ENCODE results near the gene COX7B2. TPM values are rescaled to one million over a fixed set of nuclear protein-coding genes. Genes with fewer than 3 reads are reported as not detected.

COX7B2 gene
- total RNA-seq, 1 donor from 2014 or later: not detected

DNA sequence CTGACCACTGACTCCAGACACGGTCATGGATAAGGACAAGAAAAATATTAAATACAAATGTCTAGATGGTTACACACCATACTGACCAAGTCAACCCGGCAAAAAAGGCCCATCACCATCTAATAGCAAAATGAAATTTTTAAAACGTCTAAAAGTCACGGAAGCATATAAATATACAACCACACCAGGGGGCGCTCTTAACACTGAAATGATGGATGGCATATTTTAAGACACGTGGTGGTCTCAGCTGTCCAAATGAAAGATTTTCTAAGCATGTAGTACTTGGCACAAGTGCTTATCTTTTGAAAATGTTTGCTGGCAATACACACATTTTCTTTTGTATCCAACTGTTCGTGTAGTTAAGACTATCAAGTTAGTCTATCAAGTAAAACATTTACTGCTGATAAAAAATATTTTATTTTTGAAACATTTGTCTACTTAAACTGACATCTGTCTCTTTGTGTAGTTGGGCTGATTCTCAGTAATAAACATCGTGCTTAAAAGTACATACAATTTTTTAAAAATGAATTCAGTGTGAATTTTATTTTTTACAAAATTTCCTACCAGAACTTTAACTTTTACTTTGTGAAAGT lies 64.6 kb downstream of the COX7B2 start:
- H3K4me1 Mint-ChIP-seq: no peaks in the 10 kb centered on the region
- H4K20me1 ChIP-seq (ENCODE audit: low read depth): no peaks in the 10 kb centered on the region
- H3K27me3 ChIP-seq: no peaks in the 10 kb centered on the region

DNA sequence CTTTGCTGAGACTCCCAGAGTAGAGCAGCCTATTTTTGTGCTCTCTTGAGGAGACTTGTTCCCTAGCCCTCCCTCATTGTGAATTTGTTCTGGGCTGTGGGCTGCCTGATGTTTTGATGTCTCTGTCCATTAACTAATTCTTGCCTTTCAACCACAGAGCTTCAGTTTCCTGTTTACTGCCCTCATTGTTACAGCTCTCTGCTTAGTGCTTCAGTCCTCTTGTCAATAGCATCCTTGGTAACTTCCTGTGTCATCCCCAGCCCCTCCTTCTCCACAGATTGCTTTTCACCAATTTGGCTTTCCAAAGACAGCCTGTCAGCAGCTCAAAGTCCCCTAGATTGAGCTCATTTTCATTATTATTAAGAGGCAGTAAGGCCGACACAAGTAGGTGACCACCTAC lies 69.9 kb downstream of the COX7B2 start:
- H3K27ac Mint-ChIP-seq: peak overlapping the region; percentile 0
- H3K9me3 ChIP-seq (ENCODE audit: low read depth): no peaks in the 10 kb centered on the region
- H3K27ac ChIP-seq: no peak overlapping the region
- no peaks in the 10 kb centered on the region for H3K36me3 ChIP-seq
- no peak overlapping the region for H3K4me3 ChIP-seq
- no peaks in the 10 kb centered on the region for H3K9me3 Mint-ChIP-seq
- peak overlapping the region; percentile 44 for H2AFZ ChIP-seq (replicated peaks)
- H3F3A ChIP-seq (ENCODE audit: low read depth): no peaks in the 10 kb centered on the region
- H4K20me1 ChIP-seq (ENCODE audit: low read depth): no peaks in the 10 kb centered on the region
- H3K4me1 Mint-ChIP-seq: peaks cover 4% of the 10 kb centered on the region
- no peak overlapping the region for H3K4me3 Mint-ChIP-seq
- no peaks in the 10 kb centered on the region for H3K27me3 Mint-ChIP-seq (ENCODE audit: insufficient read depth, low read depth)
- peaks cover 9% of the 10 kb centered on the region for H3K4me1 ChIP-seq
- no peaks in the 10 kb centered on the region for H3K79me2 ChIP-seq (ENCODE audit: low read depth)
- TF ChIP-seq, protein P1, sequence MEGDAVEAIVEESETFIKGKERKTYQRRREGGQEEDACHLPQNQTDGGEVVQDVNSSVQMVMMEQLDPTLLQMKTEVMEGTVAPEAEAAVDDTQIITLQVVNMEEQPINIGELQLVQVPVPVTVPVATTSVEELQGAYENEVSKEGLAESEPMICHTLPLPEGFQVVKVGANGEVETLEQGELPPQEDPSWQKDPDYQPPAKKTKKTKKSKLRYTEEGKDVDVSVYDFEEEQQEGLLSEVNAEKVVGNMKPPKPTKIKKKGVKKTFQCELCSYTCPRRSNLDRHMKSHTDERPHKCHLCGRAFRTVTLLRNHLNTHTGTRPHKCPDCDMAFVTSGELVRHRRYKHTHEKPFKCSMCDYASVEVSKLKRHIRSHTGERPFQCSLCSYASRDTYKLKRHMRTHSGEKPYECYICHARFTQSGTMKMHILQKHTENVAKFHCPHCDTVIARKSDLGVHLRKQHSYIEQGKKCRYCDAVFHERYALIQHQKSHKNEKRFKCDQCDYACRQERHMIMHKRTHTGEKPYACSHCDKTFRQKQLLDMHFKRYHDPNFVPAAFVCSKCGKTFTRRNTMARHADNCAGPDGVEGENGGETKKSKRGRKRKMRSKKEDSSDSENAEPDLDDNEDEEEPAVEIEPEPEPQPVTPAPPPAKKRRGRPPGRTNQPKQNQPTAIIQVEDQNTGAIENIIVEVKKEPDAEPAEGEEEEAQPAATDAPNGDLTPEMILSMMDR (IDR thresholded peaks at IDR 0.05): no peak
- TF ChIP-seq EZH2phosphoT487 (IDR thresholded peaks at IDR 0.05): no peak
- TF ChIP-seq EZH2 (IDR thresholded peaks at IDR 0.05): no peak
- H3K27me3 ChIP-seq: no peaks in the 10 kb centered on the region
- H3K36me3 Mint-ChIP-seq: no peaks in the 10 kb centered on the region
- H3K9ac ChIP-seq: no peak overlapping the region
- H3K4me2 ChIP-seq: peak overlapping the region; percentile 13
- DNase-seq (ENCODE audit: low spot score): peak; percentile 42

More for the DNA sequence above, 64.6 kb downstream of the COX7B2 start:
- no peaks in the 10 kb centered on the region for H3K9me3 ChIP-seq (ENCODE audit: low read depth)
- H3K27ac ChIP-seq: no peak overlapping the region
- no peaks in the 10 kb centered on the region for H3K36me3 Mint-ChIP-seq
- DNase-seq (ENCODE audit: low spot score): peak; percentile 73
- H3K9ac ChIP-seq: no peak overlapping the region
- H3K4me3 Mint-ChIP-seq: no peak overlapping the region
- H3F3A ChIP-seq (ENCODE audit: low read depth): no peaks in the 10 kb centered on the region
- H3K9me3 Mint-ChIP-seq: no peaks in the 10 kb centered on the region
- H3K4me2 ChIP-seq: no peak overlapping the region
- no peaks in the 10 kb centered on the region for H3K36me3 ChIP-seq
- no peaks in the 10 kb centered on the region for H3K27me3 Mint-ChIP-seq (ENCODE audit: insufficient read depth, low read depth)
- H3K4me1 ChIP-seq: peaks cover under 1% of the 10 kb centered on the region
- no peak overlapping the region for H2AFZ ChIP-seq (replicated peaks)
- H3K79me2 ChIP-seq (ENCODE audit: low read depth): no peaks in the 10 kb centered on the region
- TF ChIP-seq EZH2 (IDR thresholded peaks at IDR 0.05): no peak
- no peak for TF ChIP-seq EZH2phosphoT487 (IDR thresholded peaks at IDR 0.05)
- TF ChIP-seq, protein P1 (IDR thresholded peaks at IDR 0.05): peak; percentile 87
- H3K4me3 ChIP-seq: no peak overlapping the region
- H3K27ac Mint-ChIP-seq: no peak overlapping the region

DNA sequence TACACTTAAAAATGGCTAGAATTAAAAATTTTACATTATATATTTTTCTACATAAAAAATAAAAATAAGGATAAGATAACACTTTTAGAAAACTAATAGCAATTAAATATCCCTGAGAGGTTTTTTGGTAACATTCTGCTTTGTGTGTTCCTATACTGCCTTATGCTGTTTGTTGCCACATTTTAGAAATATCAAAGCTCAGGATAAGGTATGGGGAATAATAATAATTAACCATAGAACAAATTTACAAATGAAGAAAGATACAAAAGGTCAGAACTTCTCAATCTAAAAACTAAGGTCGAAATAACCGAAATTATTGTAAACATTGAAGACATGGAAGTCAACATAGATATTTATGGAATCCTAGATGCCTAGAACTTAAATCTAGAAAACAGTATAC lies 71.4 kb downstream of the COX7B2 start:
- Mint-ChIP-seq H3K27ac (no peak overlapping the region), H3K9me3 (no peaks in the 10 kb centered on the region), H3K4me3 (no peak overlapping the region), H3K36me3 (no peaks in the 10 kb centered on the region), H3K4me1 (peaks cover 4% of the 10 kb centered on the region), H3K27me3 (ENCODE audit: insufficient read depth, low read depth) (no peaks in the 10 kb centered on the region)
- no peak overlapping the region for H3K27ac ChIP-seq
- no peaks in the 10 kb centered on the region for H3K9me3 ChIP-seq (ENCODE audit: low read depth)
- H3K4me1 ChIP-seq: peaks cover 9% of the 10 kb centered on the region
- no peaks in the 10 kb centered on the region for H3F3A ChIP-seq (ENCODE audit: low read depth)
- no peaks in the 10 kb centered on the region for H3K79me2 ChIP-seq (ENCODE audit: low read depth)
- no peaks in the 10 kb centered on the region for H4K20me1 ChIP-seq (ENCODE audit: low read depth)
- H3K4me3 ChIP-seq: no peak overlapping the region
- no peak overlapping the region for H2AFZ ChIP-seq (replicated peaks)
- no peaks in the 10 kb centered on the region for H3K36me3 ChIP-seq
- TF ChIP-seq EZH2 (IDR thresholded peaks at IDR 0.05) (no peak), EZH2phosphoT487 (IDR thresholded peaks at IDR 0.05) (no peak)
- TF ChIP-seq, protein P1 (IDR thresholded peaks at IDR 0.05): no peak
- H3K9ac ChIP-seq: no peak overlapping the region
- DNase-seq (ENCODE audit: low spot score): no peak
- no peaks in the 10 kb centered on the region for H3K27me3 ChIP-seq
- no peak overlapping the region for H3K4me2 ChIP-seq
